EL (cell line): Measurements from ENCODE around the gene TAX1BP1.

Source experiments
- DNase-seq: peaks from one replicate; pipeline ENCODE4 v3.0.0-alpha.2; 2016

The TAX1BP1 gene

GRCh38 chr7:27739301-27739908 is 557 bp upstream of the TAX1BP1 start:
- DNase-seq, result peak; percentile 16

DNA sequence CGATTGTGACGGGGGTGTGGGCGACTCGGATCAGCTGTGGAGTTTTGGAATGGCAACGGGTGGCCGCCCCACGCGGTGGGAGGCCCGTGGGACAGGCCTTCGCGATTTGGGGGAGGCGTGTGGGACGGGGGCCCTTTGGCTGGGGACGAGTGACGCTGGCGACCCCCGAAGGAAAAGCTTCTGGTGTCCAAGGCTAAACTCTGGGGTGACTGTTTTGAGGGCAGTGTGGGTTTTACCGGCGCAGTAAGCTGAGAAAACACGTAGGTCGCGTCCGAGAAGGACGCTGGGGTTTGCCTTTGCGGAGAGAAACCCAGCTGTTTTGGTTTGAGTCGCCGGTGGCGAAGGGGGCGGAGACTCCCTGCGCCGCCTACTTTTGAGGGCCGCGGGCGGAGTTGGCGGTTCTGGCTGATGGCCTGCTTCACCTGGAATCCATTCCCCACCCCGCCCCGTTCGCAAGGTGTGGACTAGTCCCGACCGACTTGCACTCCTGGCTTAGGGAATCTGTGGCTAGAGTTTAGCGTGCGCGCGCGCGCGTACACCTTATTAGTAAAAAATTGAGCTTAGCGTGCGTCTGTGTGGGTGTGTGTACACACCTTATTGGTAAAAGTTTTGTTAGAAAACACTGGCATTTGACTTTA is 606 bp downstream of the TAX1BP1 start:
- peak; percentile 79 for DNase-seq

- DNase-seq, result peak; percentile 21
Observed at GRCh38 chr7:27742091-27742710, 2.2 kb downstream of the TAX1BP1 start.

- DNase-seq, result peak; percentile 88
Observed at GRCh38 chr7:27745064-27745583, 5.2 kb downstream of the TAX1BP1 start.

DNA sequence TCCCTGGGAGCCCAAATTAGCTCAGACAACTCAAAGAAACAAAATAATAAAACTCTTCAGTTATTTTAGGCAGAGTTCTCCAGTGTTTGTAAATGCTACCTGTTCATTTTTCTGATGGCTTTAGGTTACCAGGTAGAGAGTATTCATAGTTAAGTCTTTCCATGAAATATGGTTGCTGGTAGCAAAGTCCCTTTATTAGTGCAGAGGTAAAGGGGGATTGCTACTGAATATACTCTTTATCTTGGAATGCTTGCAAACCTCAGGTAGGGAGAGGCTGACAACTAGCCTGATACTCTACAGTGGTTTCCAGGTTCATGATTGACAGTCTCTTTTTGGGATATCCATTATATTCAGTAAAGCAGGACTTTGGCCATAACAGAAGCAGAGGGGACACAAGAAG is 6.5 kb downstream of the TAX1BP1 start:
- DNase-seq, result no peak

- DNase-seq, result no peak
Observed at GRCh38 chr7:27746978-27747377, 7.0 kb downstream of the TAX1BP1 start.

DNA sequence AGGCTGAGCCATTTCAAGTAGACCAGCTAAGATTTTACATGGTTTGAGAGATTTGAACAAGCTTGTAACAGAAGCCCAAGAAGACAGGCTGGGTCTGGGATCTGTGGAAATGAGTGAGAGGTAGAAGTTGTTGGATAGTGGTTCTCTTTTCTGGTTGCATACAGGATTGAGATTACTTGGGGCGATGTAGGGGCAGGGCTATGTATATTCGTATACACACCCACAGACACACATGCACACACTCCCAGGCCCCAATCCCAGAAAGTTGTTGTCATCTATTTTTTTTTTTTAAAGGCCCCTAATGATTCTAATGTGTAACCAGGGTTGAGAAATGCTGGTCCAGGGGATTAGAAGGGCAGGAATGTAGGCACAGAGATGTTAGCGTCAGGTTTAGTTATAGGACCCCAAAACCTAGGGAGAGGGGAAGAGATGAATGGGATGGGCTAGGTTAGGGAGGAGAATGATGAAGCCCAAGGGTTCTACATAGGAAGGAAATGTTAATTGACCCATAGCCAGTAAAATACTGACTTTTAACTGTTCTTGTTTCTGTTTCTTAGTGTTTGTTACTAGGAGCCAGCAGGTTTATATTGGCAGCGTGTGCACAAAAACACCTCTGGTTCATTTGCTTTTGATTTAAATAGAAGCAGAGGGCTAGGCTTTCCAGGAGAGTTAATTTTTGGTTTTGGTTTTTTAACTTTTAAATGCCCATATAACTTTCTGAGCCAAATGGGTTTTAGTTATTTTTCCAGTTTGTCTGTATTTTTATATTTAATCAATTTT is 7.8 kb downstream of the TAX1BP1 start:
- no peak for DNase-seq

DNA sequence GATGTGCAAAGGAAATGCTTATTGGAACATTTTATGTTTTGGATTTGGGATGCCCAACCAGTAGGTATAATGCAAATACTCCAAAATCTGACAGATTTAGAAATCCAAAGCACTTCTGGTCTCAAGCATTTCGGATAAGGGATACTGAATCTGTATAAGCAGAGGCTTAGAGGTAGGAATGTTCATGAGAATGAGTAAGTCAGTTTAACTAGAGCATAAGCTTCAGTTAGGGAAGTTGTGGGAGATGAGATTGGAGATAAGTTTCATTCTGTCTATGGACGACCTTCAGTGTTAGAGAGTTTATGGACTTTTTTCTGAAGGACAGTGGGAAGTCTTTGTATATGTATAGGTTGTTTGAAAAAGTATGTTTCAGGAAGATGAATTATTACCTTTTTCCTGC is 10.4 kb downstream of the TAX1BP1 start:
- no peak for DNase-seq

DNA sequence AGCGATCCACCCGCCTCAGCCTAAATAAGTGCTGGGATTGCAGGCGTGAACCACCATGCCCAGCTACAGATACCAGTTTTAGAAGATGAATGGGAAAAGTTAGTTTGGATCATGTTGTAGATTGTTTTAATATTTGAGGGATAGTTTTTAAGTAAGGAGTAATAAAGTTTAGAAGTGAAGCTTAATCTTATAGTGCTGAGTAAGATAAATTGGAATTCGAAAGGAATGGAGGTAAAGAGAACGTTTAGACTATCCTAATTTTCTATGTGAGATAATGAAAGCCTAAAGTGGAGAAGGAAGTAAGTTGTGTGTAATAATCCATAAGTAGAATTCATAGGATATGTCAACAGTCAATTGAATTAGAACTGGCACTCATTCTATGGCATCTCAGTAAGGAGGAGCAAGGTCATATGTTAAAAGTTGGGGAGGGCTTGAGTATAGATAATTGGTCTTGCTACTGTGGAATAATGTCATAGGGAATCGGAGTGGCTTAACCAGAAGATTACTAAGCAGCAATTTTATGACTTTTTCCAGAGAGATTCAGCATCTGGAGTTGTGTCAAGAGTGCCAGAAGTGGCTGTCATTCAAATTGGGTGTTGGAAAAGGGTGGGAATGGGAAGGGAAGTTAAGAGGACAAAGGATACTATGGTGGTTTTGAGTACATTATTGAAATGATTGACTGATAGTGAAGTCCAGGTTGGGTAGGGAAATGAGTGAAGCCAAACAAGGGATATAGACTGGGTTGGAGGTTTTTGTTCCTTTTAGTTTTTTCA is 12.1 kb downstream of the TAX1BP1 start:
- no peak for DNase-seq

DNA sequence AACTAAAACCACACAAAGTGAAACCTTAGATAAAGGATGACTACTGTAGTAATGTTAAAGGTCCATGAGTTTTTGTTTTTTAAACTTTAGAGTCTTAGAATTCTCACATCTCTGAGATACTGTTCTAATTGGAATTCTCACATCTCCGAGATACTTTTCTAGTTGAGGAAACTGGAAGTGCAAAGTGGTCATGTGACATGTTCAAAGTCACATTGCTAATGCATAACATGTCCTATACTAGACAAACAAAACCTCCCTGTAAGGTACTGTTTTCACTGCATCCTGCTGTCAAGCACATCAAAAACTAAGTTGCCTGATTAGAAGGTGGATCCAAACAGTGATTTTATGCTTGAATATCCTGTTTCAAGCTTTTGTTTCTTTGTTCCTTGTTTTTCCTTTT is 13.9 kb downstream of the TAX1BP1 start:
- no peak for DNase-seq

- no peak for DNase-seq
Observed at GRCh38 chr7:27756298-27756697, 16.3 kb downstream of the TAX1BP1 start.

GRCh38 chr7:27759491-27759890 is 19.5 kb downstream of the TAX1BP1 start:
- DNase-seq, result peak; percentile 7

- no peak for DNase-seq
Observed at GRCh38 chr7:27762062-27762461, 22.1 kb downstream of the TAX1BP1 start.

- no peak for DNase-seq
Observed at GRCh38 chr7:27763983-27764508, 24.1 kb downstream of the TAX1BP1 start.

DNA sequence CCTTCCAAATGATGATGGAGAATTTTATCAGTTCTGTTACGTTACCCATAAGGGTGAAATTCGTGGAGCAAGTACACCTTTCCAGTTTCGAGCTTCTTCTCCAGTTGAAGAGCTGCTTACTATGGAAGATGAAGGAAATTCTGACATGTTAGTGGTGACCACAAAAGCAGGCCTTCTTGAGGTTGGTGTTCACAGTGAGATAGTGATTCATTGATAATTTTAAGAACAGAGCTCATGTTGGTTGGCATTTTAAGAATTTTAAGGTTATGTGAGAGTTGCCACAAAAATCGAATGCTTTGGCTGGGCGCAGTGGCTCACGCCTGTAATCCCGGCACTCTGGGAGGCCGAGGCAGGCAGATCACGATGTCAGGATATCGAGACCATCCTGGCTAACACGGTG is 25.9 kb downstream of the TAX1BP1 start:
- DNase-seq, result peak; percentile 10

GRCh38 chr7:27767374-27767773 is 27.4 kb downstream of the TAX1BP1 start:
- peak; percentile 61 for DNase-seq

DNA sequence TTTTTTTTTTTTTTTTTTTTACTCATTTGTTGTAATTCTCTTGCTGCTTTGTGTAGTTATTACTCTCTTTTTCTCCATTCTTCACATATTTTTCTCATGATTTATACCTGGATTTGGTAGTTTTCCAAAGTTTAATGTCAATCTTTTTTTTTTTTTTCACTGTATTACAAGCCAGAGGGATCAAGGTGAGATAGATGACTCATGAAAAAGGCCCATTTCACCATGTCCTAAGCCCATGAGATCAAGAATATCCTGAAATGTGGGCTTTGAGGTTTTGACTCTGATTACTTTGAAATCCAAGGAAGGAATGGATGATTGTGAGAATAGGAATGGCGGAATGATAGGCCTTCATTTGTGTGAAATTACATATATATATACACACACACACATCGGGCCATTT is 31.1 kb downstream of the TAX1BP1 start:
- DNase-seq, result no peak

- DNase-seq, result peak; percentile 53
Observed at GRCh38 chr7:27774717-27775328, 34.9 kb downstream of the TAX1BP1 start.

GRCh38 chr7:27775782-27776181 is 35.8 kb downstream of the TAX1BP1 start:
- DNase-seq, result no peak

DNA sequence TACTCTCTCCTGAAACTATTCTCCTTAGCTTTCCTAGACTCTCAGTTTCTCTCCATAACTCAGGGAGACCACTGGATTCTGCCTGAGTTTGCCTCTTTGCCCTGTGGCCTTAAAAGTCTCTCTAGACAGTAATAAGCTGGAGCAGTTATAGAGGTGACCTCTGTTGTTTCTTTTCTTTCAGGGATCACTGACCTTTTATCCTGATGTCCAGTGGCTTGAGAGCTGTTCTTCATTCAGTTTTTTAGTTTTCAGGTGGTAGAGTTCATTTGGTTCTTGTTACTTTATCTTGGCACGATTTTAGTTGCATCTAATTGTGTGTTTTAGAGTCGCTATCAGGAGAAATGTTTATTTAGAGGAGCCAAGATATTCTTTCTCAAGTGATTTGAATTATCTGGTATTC is 37.7 kb downstream of the TAX1BP1 start:
- no peak for DNase-seq

DNA sequence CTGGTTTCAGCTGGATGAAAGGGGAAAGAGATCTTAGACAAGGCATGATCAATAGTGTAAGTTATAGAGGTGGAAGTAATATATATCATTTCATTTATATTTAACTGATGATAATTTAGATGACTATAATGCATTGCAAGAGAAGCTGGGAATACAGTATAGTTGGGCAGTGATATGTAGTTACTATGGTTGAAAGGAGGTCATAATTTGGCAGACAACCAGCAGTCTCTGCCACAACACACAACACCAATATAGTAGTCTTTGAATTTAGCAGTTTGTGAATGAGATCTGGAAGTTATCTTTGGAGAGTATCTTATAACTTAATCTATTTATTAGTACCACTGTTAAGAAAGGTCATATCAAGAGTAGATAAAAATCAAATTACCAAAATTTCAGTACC is 39.9 kb downstream of the TAX1BP1 start:
- DNase-seq, result no peak

DNA sequence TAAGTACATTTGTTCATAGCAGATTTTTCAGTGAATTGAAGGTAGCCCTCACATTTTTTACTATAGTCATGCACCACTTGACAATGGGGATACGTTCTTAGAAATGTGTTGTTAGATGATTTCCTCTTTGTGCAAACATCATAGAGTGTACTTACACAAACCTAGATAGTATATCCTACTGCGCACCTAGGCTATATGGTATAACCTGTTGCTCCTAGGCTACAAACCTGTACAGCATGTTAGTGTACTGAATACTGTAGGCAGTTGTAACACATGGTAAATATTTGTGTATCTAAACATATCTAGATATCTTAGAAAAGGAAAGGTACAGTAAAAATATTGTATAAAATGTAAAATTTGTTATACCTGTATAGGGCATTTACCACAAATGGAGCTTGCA is 41.2 kb downstream of the TAX1BP1 start:
- DNase-seq, result no peak
